GM12891 (cell line): ENCODE results near the gene GOLGA6A.

Experiments
- DNase-seq: peaks from one replicate; pipeline ENCODE4 v3.0.0; 2011; ENCODE audit warnings: low spot score; ENCODE audit not compliant: insufficient read length
- FAIRE-seq: peaks from 2 replicates; lab custom pipeline; 2011; peaks lifted over from hg19 to GRCh38; lab: Jason Lieb, UNC
- PAX5 ChIP-seq: IDR thresholded peaks from 2 replicates; pipeline ENCODE4 v1.6.1; 2011; ENCODE audit warnings: low read length, moderate library complexity, mild to moderate bottlenecking; ENCODE audit not compliant: insufficient read depth, severe bottlenecking
- POLR2A ChIP-seq: IDR thresholded peaks from 2 replicates; pipeline ENCODE4 v1.6.1; 2011; ENCODE audit warnings: low read depth, low read length, control low read depth
- POLR2AphosphoS5 ChIP-seq: IDR thresholded peaks from 2 replicates; pipeline ENCODE4 v1.6.1; 2011; ENCODE audit warnings: low read depth, low read length, control low read depth
- POU2F2 ChIP-seq: IDR thresholded peaks from 2 replicates; pipeline ENCODE4 v1.6.1; 2011; ENCODE audit warnings: low read depth, mild to moderate bottlenecking, control low read depth, low read length, moderate library complexity
- SPI1 ChIP-seq: IDR thresholded peaks from 2 replicates; pipeline ENCODE4 v1.6.1; 2011; ENCODE audit warnings: low read depth, low read length, control low read depth
- TAF1 ChIP-seq: IDR thresholded peaks from 2 replicates; pipeline ENCODE4 v1.6.1; 2011; ENCODE audit warnings: low read depth, low read length, control low read depth

The GOLGA6A gene

DNA sequence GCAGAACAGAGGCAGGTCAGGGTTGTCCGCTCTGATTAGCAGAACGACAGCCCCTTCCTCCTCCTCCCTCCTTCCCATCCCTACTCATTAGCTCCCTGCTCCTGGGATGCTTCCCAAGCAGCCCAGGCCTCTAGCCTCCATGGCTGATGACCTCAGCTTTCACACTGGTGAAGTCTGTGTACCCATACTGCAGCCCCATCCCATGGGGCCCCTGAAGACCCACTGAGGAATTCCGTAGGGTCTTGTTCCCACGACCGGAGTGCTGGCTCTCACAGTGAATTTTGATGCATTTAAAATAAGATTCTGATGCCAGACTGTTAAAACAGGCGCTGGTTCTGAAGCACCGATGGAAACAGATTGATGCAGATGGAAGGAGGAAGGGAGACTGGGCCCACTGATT lies 36.1 kb downstream of the GOLGA6A start:
- DNase-seq (no peak), FAIRE-seq (no peak)
- TF ChIP-seq POLR2A (no peak), PAX5 (no peak), TAF1 (no peak), POU2F2 (no peak), SPI1 (no peak), POLR2AphosphoS5 (no peak)

DNA sequence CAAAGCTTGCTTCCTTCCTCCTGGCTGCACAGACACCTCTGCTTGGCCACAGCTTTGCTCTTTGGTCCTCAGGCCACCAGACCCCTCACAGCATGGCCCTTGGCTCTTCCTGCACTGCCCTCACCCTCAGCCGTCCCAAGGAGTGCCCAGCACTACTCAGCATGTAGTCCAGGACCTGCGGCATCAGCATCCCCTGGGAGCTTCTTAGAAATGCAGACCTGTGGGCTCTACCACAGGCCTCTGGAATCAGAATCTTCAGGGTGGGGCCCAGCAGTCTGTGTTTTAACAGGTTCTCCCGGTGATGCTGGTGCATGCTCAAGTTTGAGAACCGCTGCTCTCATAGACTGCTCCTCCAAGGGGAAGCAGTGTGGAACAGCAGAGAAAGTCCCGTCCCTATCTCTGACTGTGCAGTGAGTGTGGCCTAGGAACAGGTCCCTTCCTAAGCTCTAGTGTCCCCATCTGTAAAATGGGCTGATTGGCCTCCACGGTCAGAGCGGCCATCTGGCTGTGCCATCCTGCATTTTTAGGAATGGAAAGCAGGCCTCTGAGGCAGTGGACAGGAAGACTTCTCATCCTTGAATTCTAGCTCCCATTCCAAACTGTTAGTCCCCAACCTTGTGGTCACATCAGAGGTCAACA lies 36.6 kb downstream of the GOLGA6A start:
- FAIRE-seq = no peak
- no peak for DNase-seq
- TF ChIP-seq POU2F2 (no peak), SPI1 (no peak), TAF1 (no peak), PAX5 (no peak), POLR2AphosphoS5 (no peak), POLR2A (no peak)

DNA sequence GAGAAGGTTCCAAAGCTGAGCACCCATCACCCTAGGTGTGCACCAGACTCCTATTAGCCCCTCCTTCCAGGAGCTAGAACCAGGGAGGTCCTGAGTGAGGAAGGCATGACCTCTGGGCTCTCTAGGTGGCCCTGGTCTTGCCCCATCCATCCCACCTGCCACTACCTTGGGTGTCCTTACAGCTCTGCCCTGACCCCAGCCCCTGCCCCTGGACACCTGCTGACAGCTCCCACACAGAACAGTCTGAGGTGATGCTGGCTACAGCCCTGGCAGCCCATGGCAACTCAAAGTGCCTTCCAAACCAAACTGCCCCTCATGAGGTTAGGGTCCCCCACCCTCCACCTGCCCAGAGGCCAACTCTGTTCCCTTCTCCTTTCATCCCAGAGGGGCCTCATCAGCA lies 37.2 kb downstream of the GOLGA6A start:
- no peak for TF ChIP-seq PAX5
- TF ChIP-seq POU2F2 = no peak
- TF ChIP-seq POLR2A = no peak
- no peak for TF ChIP-seq SPI1
- no peak for TF ChIP-seq POLR2AphosphoS5
- no peak for TF ChIP-seq TAF1
- FAIRE-seq (no peak), DNase-seq (no peak)

DNA sequence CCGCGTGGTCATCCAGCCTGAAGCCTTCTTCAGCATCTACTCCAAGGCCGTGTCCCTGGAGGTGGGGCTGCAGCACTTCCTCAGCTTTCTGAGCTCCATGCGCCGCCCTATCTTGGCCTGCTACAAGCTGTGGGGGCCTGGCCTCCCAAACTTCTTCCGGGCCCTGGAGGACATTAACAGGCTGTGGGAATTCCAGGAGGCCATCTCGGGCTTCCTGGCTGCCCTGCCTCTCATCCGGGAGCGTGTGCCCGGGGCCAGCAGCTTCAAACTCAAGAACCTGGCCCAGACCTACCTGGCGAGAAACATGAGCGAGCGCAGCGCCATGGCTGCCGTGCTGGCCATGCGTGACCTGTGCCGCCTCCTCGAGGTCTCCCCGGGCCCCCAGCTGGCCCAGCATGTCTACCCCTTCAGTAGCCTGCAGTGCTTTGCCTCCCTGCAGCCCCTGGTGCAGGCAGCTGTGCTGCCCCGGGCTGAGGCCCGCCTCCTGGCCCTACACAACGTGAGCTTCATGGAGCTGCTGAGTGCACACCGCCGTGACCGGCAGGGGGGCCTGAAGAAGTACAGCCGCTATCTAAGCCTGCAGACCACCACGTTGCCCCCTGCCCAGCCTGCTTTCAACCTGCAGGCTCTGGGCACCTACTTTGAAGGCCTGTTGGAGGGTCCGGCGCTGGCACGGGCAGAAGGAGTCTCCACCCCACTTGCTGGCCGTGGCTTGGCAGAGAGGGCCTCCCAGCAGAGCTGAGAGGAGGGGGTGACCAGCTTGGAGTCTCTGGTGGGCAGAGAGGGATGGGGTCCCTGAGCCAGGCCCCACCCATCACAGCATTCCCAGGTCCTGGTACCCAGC lies 37.9 kb downstream of the GOLGA6A start:
- no peak for TF ChIP-seq TAF1
- no peak for TF ChIP-seq POLR2A
- no peak for TF ChIP-seq POLR2AphosphoS5
- no peak for DNase-seq
- FAIRE-seq = no peak

DNA sequence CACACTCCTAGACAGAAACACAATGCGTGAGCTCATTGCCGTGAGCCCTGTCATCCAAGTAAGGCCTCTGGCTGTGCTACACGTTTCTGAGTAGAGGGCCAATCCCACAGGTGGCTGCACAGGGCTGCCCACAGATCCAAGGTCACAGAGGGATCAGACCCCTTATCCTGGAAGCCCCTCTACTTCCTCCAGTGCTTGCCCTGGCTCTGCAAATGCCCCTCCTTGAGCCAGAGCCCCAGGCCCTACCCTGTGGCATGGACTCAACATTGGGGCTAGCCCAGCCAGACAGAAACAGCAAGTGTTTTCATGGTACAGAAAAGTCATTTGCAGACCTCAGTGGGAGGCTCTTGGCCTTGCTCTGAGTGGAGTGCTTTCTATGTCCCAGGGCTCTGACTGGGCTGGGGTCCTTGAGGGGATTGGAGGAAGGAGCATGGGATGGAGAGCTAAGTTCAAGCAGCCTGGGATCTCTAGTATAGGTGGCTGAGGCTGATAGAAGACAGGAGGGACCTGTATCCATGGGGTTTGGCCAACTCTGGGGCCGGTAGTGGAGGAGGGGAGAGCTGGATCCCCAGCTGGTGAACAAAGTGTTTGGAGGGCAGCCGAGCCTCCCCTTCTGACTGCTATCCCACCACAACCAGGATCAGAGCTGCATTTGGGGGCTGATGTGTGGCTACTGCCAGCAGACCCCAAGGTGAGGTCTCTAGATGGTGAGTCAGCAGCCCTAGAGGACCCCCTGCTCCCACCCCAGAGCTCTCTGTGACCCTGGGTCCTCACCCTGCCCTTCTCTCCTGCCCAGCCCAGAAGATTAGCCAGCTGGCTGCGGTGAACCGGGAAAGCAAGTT lies 38.7 kb downstream of the GOLGA6A start:
- no peak for TF ChIP-seq POU2F2
- TF ChIP-seq TAF1 = no peak
- TF ChIP-seq SPI1 = no peak
- no peak for TF ChIP-seq PAX5
- TF ChIP-seq POLR2A = no peak
- no peak for TF ChIP-seq POLR2AphosphoS5
- FAIRE-seq (no peak), DNase-seq (no peak)

DNA sequence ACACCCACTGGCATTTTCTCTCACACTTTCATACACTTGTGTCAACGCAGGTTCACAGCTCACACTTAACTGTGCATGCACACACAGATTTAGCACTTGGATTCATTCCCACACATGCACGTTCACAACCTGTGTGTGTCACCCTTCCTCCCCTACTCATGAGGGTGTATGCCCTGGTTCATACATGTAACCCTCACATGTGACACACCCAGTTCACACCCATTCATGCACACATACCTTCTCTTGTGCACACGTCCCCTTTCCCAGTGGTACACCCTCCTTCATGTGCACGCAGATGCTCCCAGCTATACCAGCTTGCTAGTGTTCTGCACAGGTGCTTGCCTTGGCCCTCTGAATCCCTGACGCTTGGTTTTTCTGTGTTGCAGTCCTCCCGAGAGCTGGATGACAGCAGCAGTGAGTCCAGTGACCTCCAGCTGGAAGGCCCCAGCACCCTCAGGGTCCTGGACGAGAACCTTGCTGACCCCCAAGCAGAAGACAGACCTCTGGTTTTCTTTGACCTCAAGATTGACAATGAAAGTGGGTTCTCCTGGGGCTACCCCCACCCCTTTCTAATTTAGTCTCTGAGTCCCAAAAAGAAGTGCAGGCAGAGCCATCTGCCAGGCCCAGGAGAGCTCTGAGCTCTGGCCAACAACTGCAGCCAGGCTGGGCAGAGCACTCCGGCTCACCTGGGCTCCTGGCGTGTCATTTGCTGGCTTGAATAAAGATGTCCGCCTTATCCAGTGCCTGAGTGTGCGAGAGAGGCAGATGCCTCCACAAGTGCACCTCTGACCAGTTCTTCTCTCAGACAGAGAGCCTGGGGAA lies 39.5 kb downstream of the GOLGA6A start:
- no peak for FAIRE-seq
- TF ChIP-seq SPI1 = no peak
- no peak for TF ChIP-seq POLR2A
- TF ChIP-seq TAF1 = no peak
- no peak for TF ChIP-seq POLR2AphosphoS5
- no peak for TF ChIP-seq POU2F2
- no peak for TF ChIP-seq PAX5
- DNase-seq = no peak

DNA sequence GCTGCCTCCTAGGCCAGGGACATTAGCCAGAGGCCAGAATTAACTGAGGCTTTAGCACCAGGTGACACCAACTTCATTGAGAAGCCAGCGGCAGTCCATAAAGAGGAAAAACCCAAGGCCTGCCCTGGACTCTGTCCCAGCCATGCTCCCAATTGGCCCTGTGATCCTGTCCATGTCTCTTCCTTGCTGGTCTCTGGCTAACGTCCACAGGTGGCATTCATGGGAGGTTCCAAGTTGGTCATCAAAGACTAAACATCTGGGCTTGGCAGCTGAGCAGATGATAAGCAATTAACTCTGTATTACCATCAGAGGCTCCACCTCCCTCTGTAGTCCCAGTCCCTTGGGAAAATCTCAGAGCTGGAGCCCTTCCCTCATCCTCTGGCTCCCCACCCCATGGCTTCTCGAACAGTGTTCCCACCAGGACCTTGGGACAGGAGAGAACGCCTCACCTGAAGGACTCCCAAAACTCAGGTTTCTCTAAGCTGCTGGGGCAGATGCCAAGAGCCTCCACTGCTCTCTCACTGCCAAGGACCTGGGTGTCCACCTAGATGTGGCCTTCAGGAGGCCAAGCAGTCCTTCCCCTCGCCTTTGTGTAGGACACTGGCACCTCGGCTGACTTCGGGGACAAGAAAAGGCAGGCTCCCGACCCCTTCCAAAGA lies 40.4 kb downstream of the GOLGA6A start:
- DNase-seq = no peak
- TF ChIP-seq POLR2AphosphoS5 (no peak), PAX5 (no peak), TAF1 (no peak), POLR2A (no peak), SPI1 (no peak), POU2F2 (no peak)
- FAIRE-seq = no peak

DNA sequence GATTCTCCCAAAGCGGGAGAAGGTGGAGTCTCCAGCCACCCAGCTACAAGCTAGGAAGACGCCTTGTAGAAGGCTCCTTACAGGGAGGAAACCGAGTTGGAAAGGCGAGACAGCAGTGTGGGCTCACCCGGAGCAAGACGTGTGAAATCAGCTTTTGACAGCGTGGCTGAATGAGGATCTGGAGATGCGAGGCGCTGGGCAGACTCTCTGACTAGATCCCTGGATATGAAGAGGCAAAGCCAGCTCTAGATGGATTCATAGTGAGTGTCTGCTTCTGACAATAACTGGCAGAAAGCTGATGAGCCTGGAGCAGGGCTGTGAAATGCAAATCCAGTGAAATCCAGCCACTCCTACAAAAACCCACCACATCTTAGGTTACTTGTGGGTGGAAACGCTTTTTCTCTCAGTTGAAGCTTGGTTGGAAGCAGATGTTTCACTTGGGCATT lies 41.0 kb downstream of the GOLGA6A start:
- TF ChIP-seq POLR2A (no peak), SPI1 (no peak), POU2F2 (no peak), PAX5 (no peak), TAF1 (no peak), POLR2AphosphoS5 (no peak)
- no peak for DNase-seq
- no peak for FAIRE-seq
